ENCODE measurements around the gene TFF2. TPM values are rescaled to one million over a fixed set of nuclear protein-coding genes. Genes with fewer than 3 reads are reported as not detected.

Gene TFF2
- total RNA-seq, 1 donor from 2014 or later: not detected

- TF ChIP-seq CTCF (IDR thresholded peaks at IDR 0.05; ENCODE audit: unreplicated experiment): no peak
- H3K9me3 Mint-ChIP-seq (ENCODE audit: unreplicated experiment): no peaks in the 10 kb centered on the region
- H3K36me3 Mint-ChIP-seq (ENCODE audit: low read depth, unreplicated experiment): no peaks in the 10 kb centered on the region
- H3K4me1 Mint-ChIP-seq (ENCODE audit: unreplicated experiment): no peaks in the 10 kb centered on the region
- H3K27ac Mint-ChIP-seq (ENCODE audit: unreplicated experiment): no peak overlapping the region
- H3K27me3 Mint-ChIP-seq (ENCODE audit: unreplicated experiment): peaks cover 4% of the 10 kb centered on the region
- no peak for DNase-seq (ENCODE audit: low spot score)
- H3K4me3 Mint-ChIP-seq (ENCODE audit: unreplicated experiment): no peak overlapping the region
These were observed 8.8 kb downstream of the TFF2 start for GRCh38 chr21:42341776-42342542.

GRCh38 chr21:42340187-42341050 lies 10.4 kb downstream of the TFF2 start:
- H3K27ac Mint-ChIP-seq (ENCODE audit: unreplicated experiment): no peak overlapping the region
- DNase-seq (ENCODE audit: low spot score): no peak
- peaks cover 4% of the 10 kb centered on the region for H3K27me3 Mint-ChIP-seq (ENCODE audit: unreplicated experiment)
- no peaks in the 10 kb centered on the region for H3K4me1 Mint-ChIP-seq (ENCODE audit: unreplicated experiment)
- no peaks in the 10 kb centered on the region for H3K36me3 Mint-ChIP-seq (ENCODE audit: low read depth, unreplicated experiment)
- no peak for TF ChIP-seq CTCF (IDR thresholded peaks at IDR 0.05; ENCODE audit: unreplicated experiment)
- no peak overlapping the region for H3K4me3 Mint-ChIP-seq (ENCODE audit: unreplicated experiment)
- no peaks in the 10 kb centered on the region for H3K9me3 Mint-ChIP-seq (ENCODE audit: unreplicated experiment)

GRCh38 chr21:42338729-42339715 lies 11.8 kb downstream of the TFF2 start:
- no peak for DNase-seq (ENCODE audit: low spot score)
- H3K4me3 Mint-ChIP-seq (ENCODE audit: unreplicated experiment): no peak overlapping the region
- H3K4me1 Mint-ChIP-seq (ENCODE audit: unreplicated experiment): no peaks in the 10 kb centered on the region
- no peak for TF ChIP-seq CTCF (IDR thresholded peaks at IDR 0.05; ENCODE audit: unreplicated experiment)
- H3K36me3 Mint-ChIP-seq (ENCODE audit: low read depth, unreplicated experiment): no peaks in the 10 kb centered on the region
- H3K27me3 Mint-ChIP-seq (ENCODE audit: unreplicated experiment): peaks cover 6% of the 10 kb centered on the region
- no peak overlapping the region for H3K27ac Mint-ChIP-seq (ENCODE audit: unreplicated experiment)
- H3K9me3 Mint-ChIP-seq (ENCODE audit: unreplicated experiment): no peaks in the 10 kb centered on the region

- TF ChIP-seq CTCF (IDR thresholded peaks at IDR 0.05; ENCODE audit: unreplicated experiment): peak; percentile 29
- peak; percentile 70 for DNase-seq (ENCODE audit: low spot score)
- H3K9me3 Mint-ChIP-seq (ENCODE audit: unreplicated experiment): no peaks in the 10 kb centered on the region
- H3K27me3 Mint-ChIP-seq (ENCODE audit: unreplicated experiment): peaks cover 6% of the 10 kb centered on the region
- H3K27ac Mint-ChIP-seq (ENCODE audit: unreplicated experiment): no peak overlapping the region
- no peak overlapping the region for H3K4me3 Mint-ChIP-seq (ENCODE audit: unreplicated experiment)
- no peaks in the 10 kb centered on the region for H3K36me3 Mint-ChIP-seq (ENCODE audit: low read depth, unreplicated experiment)
- H3K4me1 Mint-ChIP-seq (ENCODE audit: unreplicated experiment): no peaks in the 10 kb centered on the region
These were observed 12.7 kb downstream of the TFF2 start for GRCh38 chr21:42337830-42338728.
